Stimulated activated CD4-positive, alpha-beta T cell treated with anti-CD3 and anti-CD28 coated beads, Interleukin-4, amount 100 ng/mL, for 48 hours (primary cell): ENCODE results near the gene GALNT4.
A peak's percentile ranks its signal among the peaks of the same experiment; 100 is the strongest.

Experiments
- DNase-seq, 2 donors: peaks; one replicate each; pipeline ENCODE4 v3.0.0-alpha.2; 2020; ENCODE audit warnings: low read depth in 2 of 2

Gene GALNT4

GRCh38 chr12:89524541-89525304 is at the start of gene GALNT4:
TSS of gene GALNT4 (minus strand) at chr12:89524796. CDS start at chr12:89524549, 247 bp downstream.
- DNase-seq = peak; percentile 54 to 67

- no peak for DNase-seq
Measured at GRCh38 chr12:89573051-89573810, 48.6 kb upstream of the GALNT4 start.

GRCh38 chr12:89571491-89572195 is 47.0 kb upstream of the GALNT4 start:
- no peak for DNase-seq

GRCh38 chr12:89568484-89568883 is 43.9 kb upstream of the GALNT4 start:
- no peak for DNase-seq

GRCh38 chr12:89567691-89568239 is 43.2 kb upstream of the GALNT4 start:
- no peak for DNase-seq

- no peak for DNase-seq
Measured at GRCh38 chr12:89566615-89567014, 42.0 kb upstream of the GALNT4 start.

- DNase-seq = no peak
Measured at GRCh38 chr12:89565002-89565401, 40.4 kb upstream of the GALNT4 start.

GRCh38 chr12:89559753-89560152 is 35.2 kb upstream of the GALNT4 start:
- DNase-seq = no peak

GRCh38 chr12:89556976-89557375 is 32.4 kb upstream of the GALNT4 start:
- no peak for DNase-seq

- no peak for DNase-seq
Measured at GRCh38 chr12:89552376-89552775, 27.8 kb upstream of the GALNT4 start.

- DNase-seq = no peak
Measured at GRCh38 chr12:89551747-89552146, 27.2 kb upstream of the GALNT4 start.

- DNase-seq = no peak
Measured at GRCh38 chr12:89547101-89547500, 22.5 kb upstream of the GALNT4 start.

- DNase-seq = no peak
Measured at GRCh38 chr12:89546151-89546550, 21.6 kb upstream of the GALNT4 start.

- no peak for DNase-seq
Measured at GRCh38 chr12:89544681-89545184, 20.1 kb upstream of the GALNT4 start.

GRCh38 chr12:89544022-89544421 is 19.4 kb upstream of the GALNT4 start:
- DNase-seq = no peak

- DNase-seq = peak; percentile 34 to 37
Measured at GRCh38 chr12:89542912-89543592, 18.5 kb upstream of the GALNT4 start.

GRCh38 chr12:89542236-89542635 is 17.6 kb upstream of the GALNT4 start:
- DNase-seq = no peak

GRCh38 chr12:89540586-89540985 is 16.0 kb upstream of the GALNT4 start:
- no peak for DNase-seq

GRCh38 chr12:89539426-89540223 is 15.0 kb upstream of the GALNT4 start:
- DNase-seq = no peak

- DNase-seq = no peak
Measured at GRCh38 chr12:89538897-89539296, 14.3 kb upstream of the GALNT4 start.

- no peak for DNase-seq
Measured at GRCh38 chr12:89537389-89537788, 12.8 kb upstream of the GALNT4 start.
